Thymus (tissue), 11 donors: ENCODE results near the gene MSL2. TPM values are rescaled to one million over a fixed set of nuclear protein-coding genes. Genes with fewer than 3 reads are reported as not detected.
A peak's percentile ranks its signal among the peaks of the same experiment; 100 is the strongest.
"Not testable (repeated sequence)": the region's sequence is repeated elsewhere in the genome, so short reads cannot be mapped to it uniquely, and the experiment has no call there.

Experiments
- DNase-seq, 9 donors: peaks; one replicate each; pipeline ENCODE4 v3.0.0-alpha.2; 2013; ENCODE audit warnings: low spot score in 9 of 9, low read depth in 6 of 9, missing footprints in 1 of 9
- H3K27ac ChIP-seq, 2 donors: one replicate each; pipeline ENCODE4 v1.5.1; 2013; ENCODE audit warnings: control low read depth in 1 of 2, low read depth in 1 of 2, low read length in 1 of 2, mild to moderate bottlenecking in 1 of 2, moderate library complexity in 1 of 2
- H3K27me3 ChIP-seq, 2 donors: one replicate each; pipeline ENCODE4 v1.5.1; 2013; ENCODE audit warnings: low read length in 1 of 2; ENCODE audit not compliant: control insufficient read depth in 2 of 2, insufficient read depth in 1 of 2
- H3K36me3 ChIP-seq, 2 donors: one replicate each; pipeline ENCODE4 v1.5.1; 2013; ENCODE audit warnings: low read length in 1 of 2, mild to moderate bottlenecking in 1 of 2, moderate library complexity in 1 of 2; ENCODE audit not compliant: control insufficient read depth in 2 of 2, insufficient read depth in 2 of 2
- H3K4me1 ChIP-seq, 2 donors: one replicate each; pipeline ENCODE4 v1.5.1; 2013; ENCODE audit warnings: low read length in 2 of 2; ENCODE audit not compliant: control insufficient read depth in 2 of 2, insufficient read depth in 2 of 2
- H3K4me3 ChIP-seq, 2 donors: one replicate each; pipeline ENCODE4 v1.5.1; 2013; ENCODE audit warnings: low read length in 2 of 2, control low read depth in 1 of 2, mild to moderate bottlenecking in 1 of 2
- H3K9me3 ChIP-seq, 2 donors: one replicate each; pipeline ENCODE4 v1.5.1; 2013; ENCODE audit warnings: low read length in 1 of 2, mild to moderate bottlenecking in 1 of 2; ENCODE audit not compliant: control insufficient read depth in 2 of 2, insufficient read depth in 1 of 2
- WGBS: extraction: QIAGEN DNeasy Blood & Tissue Kit; methylation state at CpG from one replicate; pipeline ENCODE4 v1.1.7; 2013; 5-methylcytosine and 5-hydroxymethylcytosine counted together
- polyA plus RNA-seq: library from polyadenylated mRNA; stranded (reverse); fragments of 200-250 nt; gene quantifications from one replicate; pipeline ENCODE4 v1.2.3, GENCODE V29; 2013
- total RNA-seq: library from RNA; stranded (reverse); fragments of 120-200 nt; gene quantifications from one replicate; pipeline ENCODE4 v1.2.4, GENCODE V29; 2013
- donor health status: healthy.

MSL2 gene
- total and polyA plus RNA-seq, 2 donors, result 33.6 to 37.4 TPM

GRCh38 chr3:136186846-136187245, 9.3 kb downstream of the MSL2 start:
- 90% methylated on average over 4 of the region's 4 CpGs for WGBS
- DNase-seq, result no peak
- H3K4me3 ChIP-seq, result no peak overlapping the region
- no peak overlapping the region for H3K27ac ChIP-seq
- H3K4me1 ChIP-seq, result peaks cover 19 to 48% of the 10 kb centered on the region in 2 donors
- peaks cover 0 to 3% of the 10 kb centered on the region in 2 donors for H3K36me3 ChIP-seq
- no peaks in the 10 kb centered on the region for H3K9me3 ChIP-seq
- H3K27me3 ChIP-seq, result no peaks in the 10 kb centered on the region

GRCh38 chr3:136186344-136186743, 9.8 kb downstream of the MSL2 start:
- WGBS, result 53% methylated on average over 3 of the region's 3 CpGs
- no peaks in the 10 kb centered on the region for H3K27me3 ChIP-seq
- no peak overlapping the region for H3K4me3 ChIP-seq
- H3K4me1 ChIP-seq, result peaks cover 19 to 45% of the 10 kb centered on the region in 2 donors
- peak in 2 of 9 donors; percentile 24 to 41 for DNase-seq
- H3K36me3 ChIP-seq, result peaks cover 0 to 3% of the 10 kb centered on the region in 2 donors
- no peak overlapping the region for H3K27ac ChIP-seq
- H3K9me3 ChIP-seq, result no peaks in the 10 kb centered on the region

- no peak for DNase-seq
- WGBS, result 91% methylated on average over 2 of the region's 2 CpGs
- H3K27ac ChIP-seq, result no peak overlapping the region
These were observed 11.4 kb downstream of the MSL2 start for GRCh38 chr3:136184703-136185102.

GRCh38 chr3:136181741-136182140, 14.4 kb downstream of the MSL2 start:
- H3K27ac ChIP-seq, result no peak overlapping the region
- H3K36me3 ChIP-seq, result peaks cover 0 to 3% of the 10 kb centered on the region in 2 donors
- 97% methylated on average over 8 of the region's 8 CpGs for WGBS
- DNase-seq, result no peak
- no peaks in the 10 kb centered on the region for H3K27me3 ChIP-seq
- no peaks in the 10 kb centered on the region for H3K9me3 ChIP-seq
- H3K4me1 ChIP-seq, result peaks cover 2 to 18% of the 10 kb centered on the region in 2 donors
- H3K4me3 ChIP-seq, result no peak overlapping the region

More at GRCh38 chr3:136184703-136185102, 11.4 kb downstream of the MSL2 start:
- Histone ChIP-seq H3K9me3 (no peaks in the 10 kb centered on the region), H3K36me3 (no peaks in the 10 kb centered on the region), H3K4me1 (peaks cover 8 to 36% of the 10 kb centered on the region in 2 donors), H3K4me3 (no peak overlapping the region), H3K27me3 (no peaks in the 10 kb centered on the region)

GRCh38 chr3:136177876-136178275, 18.3 kb downstream of the MSL2 start:
- Histone ChIP-seq H3K9me3 (no peaks in the 10 kb centered on the region), H3K27me3 (no peaks in the 10 kb centered on the region), H3K27ac (no peak overlapping the region), H3K4me1 (peaks cover 0 to 8% of the 10 kb centered on the region in 2 donors), H3K36me3 (peaks cover 0 to 3% of the 10 kb centered on the region in 2 donors), H3K4me3 (no peak overlapping the region)
- 78% methylated on average over 4 of the region's 4 CpGs for WGBS
- DNase-seq, result no peak

- peaks cover under 1 to 4% of the 10 kb centered on the region in 2 donors for H3K36me3 ChIP-seq
- no peak for DNase-seq
- H3K27me3 ChIP-seq, result no peaks in the 10 kb centered on the region
- no peak overlapping the region for H3K27ac ChIP-seq
- peaks cover 0 to 5% of the 10 kb centered on the region in 2 donors for H3K4me1 ChIP-seq
- H3K4me3 ChIP-seq, result no peak overlapping the region
- no peaks in the 10 kb centered on the region for H3K9me3 ChIP-seq
These were observed 22.1 kb downstream of the MSL2 start for GRCh38 chr3:136173939-136174490.

- WGBS, result 53% methylated on average over 1 of the region's 1 CpG
- H3K36me3 ChIP-seq, result peaks cover 2 to 4% of the 10 kb centered on the region in 2 donors
- no peak overlapping the region for H3K27ac ChIP-seq
- no peaks in the 10 kb centered on the region for H3K4me1 ChIP-seq
- H3K27me3 ChIP-seq, result no peaks in the 10 kb centered on the region
- H3K9me3 ChIP-seq, result no peaks in the 10 kb centered on the region
- DNase-seq, result no peak
- no peak overlapping the region for H3K4me3 ChIP-seq
These were observed 25.0 kb downstream of the MSL2 start for GRCh38 chr3:136171097-136171542.

- not testable (repeated sequence) for H3K4me3 ChIP-seq, H3K4me1 ChIP-seq, H3K9me3 ChIP-seq, DNase-seq, H3K27me3 ChIP-seq, H3K27ac ChIP-seq, H3K36me3 ChIP-seq
- 99% methylated on average over 4 of the region's 4 CpGs for WGBS
These were observed 27.9 kb downstream of the MSL2 start for GRCh38 chr3:136168236-136168635.

- Histone ChIP-seq H3K9me3 (no peaks in the 10 kb centered on the region), H3K27ac (no peak overlapping the region), H3K4me1 (peaks cover 0 to 8% of the 10 kb centered on the region in 2 donors), H3K27me3 (no peaks in the 10 kb centered on the region), H3K36me3 (peaks cover 2 to 3% of the 10 kb centered on the region in 2 donors), H3K4me3 (no peak overlapping the region)
- WGBS, result 86% methylated on average over 3 of the region's 3 CpGs
- DNase-seq, result no peak
These were observed 29.6 kb downstream of the MSL2 start for GRCh38 chr3:136166507-136166906.
